ENCODE measurements around the gene FKBP2.

GRCh38 chr11:64198511-64198910 lies 42.4 kb upstream of the FKBP2 start:
- TF ChIP-seq GATA3 (IDR thresholded peaks at IDR 0.05; ENCODE audit: low read depth, low read length) (no peak), GATA2 (IDR thresholded peaks at IDR 0.05; ENCODE audit: low read depth, low read length) (no peak)
